ENCODE results near the gene KCTD12.

KCTD12 gene

GRCh38 chr13:76886005-76886291 lies 257 bp downstream of the KCTD12 start:
- DNase-seq = no peak

- DNase-seq = peak; percentile 47 to 80
These were observed 801 bp downstream of the KCTD12 start for GRCh38 chr13:76885203-76886004.

- DNase-seq = no peak
These were observed 1.4 kb downstream of the KCTD12 start for GRCh38 chr13:76884907-76885202.

GRCh38 chr13:76884186-76884906 lies 1.9 kb downstream of the KCTD12 start:
- DNase-seq = peak; percentile 60 to 84

GRCh38 chr13:76883236-76883635 lies 3.0 kb downstream of the KCTD12 start:
- DNase-seq = peak in 1 of 2 experiments; percentile 18

- DNase-seq = peak; percentile 9 to 82
These were observed 3.8 kb downstream of the KCTD12 start for GRCh38 chr13:76882431-76882830.

- no peak for DNase-seq
These were observed 6.3 kb downstream of the KCTD12 start for GRCh38 chr13:76879883-76880270.

- DNase-seq = no peak
These were observed 6.9 kb downstream of the KCTD12 start for GRCh38 chr13:76879203-76879882.

- DNase-seq = no peak
These were observed 8.2 kb downstream of the KCTD12 start for GRCh38 chr13:76878043-76878442.

GRCh38 chr13:76875271-76875815 lies 10.9 kb downstream of the KCTD12 start:
- no peak for DNase-seq

GRCh38 chr13:76874479-76874878 lies 11.7 kb downstream of the KCTD12 start:
- DNase-seq = no peak

- DNase-seq = no peak
These were observed 12.8 kb downstream of the KCTD12 start for GRCh38 chr13:76873445-76873844.

GRCh38 chr13:76872675-76873074 lies 13.5 kb downstream of the KCTD12 start:
- DNase-seq = no peak

GRCh38 chr13:76871432-76871831 lies 14.8 kb downstream of the KCTD12 start:
- no peak for DNase-seq

GRCh38 chr13:76868371-76868770 lies 17.8 kb downstream of the KCTD12 start:
- DNase-seq = peak in 1 of 2 experiments; percentile 55

- DNase-seq = no peak
These were observed 20.2 kb downstream of the KCTD12 start for GRCh38 chr13:76865996-76866503.

GRCh38 chr13:76865109-76865508 lies 21.1 kb downstream of the KCTD12 start:
- DNase-seq = peak; percentile 25 to 29

- DNase-seq = no peak
These were observed 21.9 kb downstream of the KCTD12 start for GRCh38 chr13:76864259-76864658.

GRCh38 chr13:76863022-76863421 lies 23.2 kb downstream of the KCTD12 start:
- no peak for DNase-seq

GRCh38 chr13:76861859-76862258 lies 24.3 kb downstream of the KCTD12 start:
- no peak for DNase-seq

- no peak for DNase-seq
These were observed 25.5 kb downstream of the KCTD12 start for GRCh38 chr13:76860706-76861105.

- DNase-seq = no peak
These were observed 31.3 kb downstream of the KCTD12 start for GRCh38 chr13:76854894-76855293.

- no peak for DNase-seq
These were observed 32.1 kb downstream of the KCTD12 start for GRCh38 chr13:76853921-76854608.

Measured in NCI-H524 (cell line).